ENCODE measurements around the gene ABHD11. TPM values are rescaled to one million over a fixed set of nuclear protein-coding genes. Genes with fewer than 3 reads are reported as not detected.

Gene ABHD11
- total RNA-seq, 1 donor from 2014 or later: 23.8 TPM

DNA sequence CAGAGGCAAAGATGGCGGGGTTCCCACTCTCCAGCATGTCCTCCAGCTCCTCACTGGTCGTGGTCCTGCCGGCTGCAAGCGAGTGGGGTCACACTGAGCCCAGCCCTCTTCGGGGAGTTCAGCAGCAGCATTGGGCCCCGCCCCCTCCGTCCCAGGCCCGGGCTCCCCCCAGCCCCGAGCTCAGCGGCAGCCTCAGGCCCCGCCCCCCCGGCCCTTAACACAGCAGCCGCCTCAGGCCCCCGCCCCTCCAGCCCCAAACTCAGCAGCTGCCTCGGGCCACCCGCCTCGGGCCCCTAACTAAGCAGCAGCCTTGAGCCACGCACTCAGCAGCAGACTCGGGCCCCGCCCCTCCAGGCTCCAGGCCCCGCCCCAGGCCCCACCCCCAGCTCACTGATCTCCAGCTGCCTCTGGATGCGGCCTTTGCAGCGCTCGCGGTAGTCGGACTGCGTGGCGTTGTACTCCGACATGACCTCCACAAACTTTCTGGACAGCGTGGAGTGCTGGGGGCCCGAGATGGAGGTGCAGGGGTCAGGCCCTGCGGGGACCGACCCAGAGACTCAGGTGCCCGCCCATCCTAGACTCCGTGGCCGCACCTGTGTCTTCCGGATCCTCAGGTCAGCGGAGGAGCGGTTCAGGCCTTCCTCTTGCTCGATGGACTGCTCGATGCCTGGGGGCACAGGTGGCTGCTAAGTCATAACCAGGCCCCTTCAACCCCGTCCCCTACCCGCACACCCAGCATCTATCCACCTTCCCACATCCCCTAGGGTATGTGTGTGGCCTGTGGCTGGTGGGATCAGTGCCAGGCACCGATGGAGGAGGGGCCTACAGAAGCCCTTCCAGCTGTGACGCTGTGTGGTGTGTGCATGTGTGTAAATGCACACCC lies 34.6 kb downstream of the ABHD11 start:
- DNase-seq (ENCODE audit: extremely low spot score in 2 of 2): no peak
- peak overlapping the region; percentile 55 for H3K27ac ChIP-seq
- intact Hi-C loops (cut with DNase I): no loop called here
- no peaks in the 10 kb centered on the region for H3K27me3 ChIP-seq
- H3K9me3 ChIP-seq: no peaks in the 10 kb centered on the region
- H3K4me1 ChIP-seq: peaks cover 36% of the 10 kb centered on the region
- TF ChIP-seq POLR2AphosphoS5 (IDR thresholded peaks at IDR 0.05; ENCODE audit: insufficient read depth in 1 of 2, low read depth in 1 of 2) (peak in 1 of 2 donors; percentile 34), POLR2A (IDR thresholded peaks at IDR 0.05) (no peak)
- TF ChIP-seq, protein P1, sequence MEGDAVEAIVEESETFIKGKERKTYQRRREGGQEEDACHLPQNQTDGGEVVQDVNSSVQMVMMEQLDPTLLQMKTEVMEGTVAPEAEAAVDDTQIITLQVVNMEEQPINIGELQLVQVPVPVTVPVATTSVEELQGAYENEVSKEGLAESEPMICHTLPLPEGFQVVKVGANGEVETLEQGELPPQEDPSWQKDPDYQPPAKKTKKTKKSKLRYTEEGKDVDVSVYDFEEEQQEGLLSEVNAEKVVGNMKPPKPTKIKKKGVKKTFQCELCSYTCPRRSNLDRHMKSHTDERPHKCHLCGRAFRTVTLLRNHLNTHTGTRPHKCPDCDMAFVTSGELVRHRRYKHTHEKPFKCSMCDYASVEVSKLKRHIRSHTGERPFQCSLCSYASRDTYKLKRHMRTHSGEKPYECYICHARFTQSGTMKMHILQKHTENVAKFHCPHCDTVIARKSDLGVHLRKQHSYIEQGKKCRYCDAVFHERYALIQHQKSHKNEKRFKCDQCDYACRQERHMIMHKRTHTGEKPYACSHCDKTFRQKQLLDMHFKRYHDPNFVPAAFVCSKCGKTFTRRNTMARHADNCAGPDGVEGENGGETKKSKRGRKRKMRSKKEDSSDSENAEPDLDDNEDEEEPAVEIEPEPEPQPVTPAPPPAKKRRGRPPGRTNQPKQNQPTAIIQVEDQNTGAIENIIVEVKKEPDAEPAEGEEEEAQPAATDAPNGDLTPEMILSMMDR (IDR thresholded peaks at IDR 0.05): no peak
- H3K4me3 ChIP-seq: peak overlapping the region in 1 of 2 donors; percentile 15
- peaks cover 0 to 3% of the 10 kb centered on the region in 2 donors for H3K36me3 ChIP-seq

DNA sequence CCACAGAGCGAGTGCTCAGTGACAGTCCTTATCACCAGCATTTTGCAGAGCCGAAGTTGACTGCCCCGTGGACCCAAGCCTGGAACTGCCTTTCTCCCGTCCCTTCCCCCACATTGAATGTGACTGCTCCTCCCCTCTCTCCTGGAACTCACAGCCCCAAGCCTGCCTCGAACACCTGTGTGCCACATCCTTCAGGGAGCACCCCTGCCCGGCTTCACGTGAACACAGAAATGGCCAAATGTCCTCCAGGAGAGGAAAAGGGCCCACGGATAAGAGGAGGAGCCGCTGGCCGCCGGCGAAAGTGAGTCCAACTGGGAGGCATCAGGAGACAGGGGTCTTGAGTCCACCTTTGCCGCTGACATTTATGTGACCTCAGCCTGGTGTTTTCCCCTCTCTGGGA lies 35.4 kb downstream of the ABHD11 start:
- H3K4me3 ChIP-seq: no peak overlapping the region
- TF ChIP-seq, protein P1 (IDR thresholded peaks at IDR 0.05): no peak
- TF ChIP-seq POLR2AphosphoS5 (IDR thresholded peaks at IDR 0.05; ENCODE audit: insufficient read depth in 1 of 2, low read depth in 1 of 2): no peak
- no peak for TF ChIP-seq POLR2A (IDR thresholded peaks at IDR 0.05)
- no peaks in the 10 kb centered on the region for H3K9me3 ChIP-seq
- H3K36me3 ChIP-seq: peaks cover 0 to 10% of the 10 kb centered on the region in 2 donors
- intact Hi-C loops (cut with DNase I): no loop called here
- peak overlapping the region; percentile 55 for H3K27ac ChIP-seq
- no peaks in the 10 kb centered on the region for H3K27me3 ChIP-seq
- DNase-seq (ENCODE audit: extremely low spot score in 2 of 2): no peak
- peaks cover 36% of the 10 kb centered on the region for H3K4me1 ChIP-seq

DNA sequence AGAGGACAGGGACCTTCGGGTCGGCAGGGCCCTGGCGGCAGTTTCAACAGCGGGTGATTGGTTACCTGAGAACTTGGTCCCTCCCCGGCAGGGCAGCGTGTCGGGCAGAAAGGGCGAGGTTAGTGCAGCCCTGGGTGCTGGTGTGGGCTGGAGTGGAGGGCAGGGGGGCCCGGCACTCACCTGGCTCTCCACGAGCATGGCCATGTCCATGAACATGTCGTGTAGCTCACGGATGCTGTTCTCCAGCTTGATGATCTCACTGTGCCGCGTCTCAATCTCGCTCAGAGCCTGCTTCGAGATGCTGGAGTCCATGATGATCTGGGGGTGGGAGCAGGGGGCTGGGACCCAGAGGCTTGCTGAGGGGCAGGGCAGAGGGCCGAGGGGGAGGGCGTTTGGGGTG lies 35.9 kb downstream of the ABHD11 start:
- no peak overlapping the region for H3K27ac ChIP-seq
- peaks cover 0 to 15% of the 10 kb centered on the region in 2 donors for H3K36me3 ChIP-seq
- H3K9me3 ChIP-seq: no peaks in the 10 kb centered on the region
- H3K4me3 ChIP-seq: no peak overlapping the region
- intact Hi-C loops (cut with DNase I): no loop called here
- H3K4me1 ChIP-seq: peaks cover 36% of the 10 kb centered on the region
- no peak for DNase-seq (ENCODE audit: extremely low spot score in 2 of 2)
- no peaks in the 10 kb centered on the region for H3K27me3 ChIP-seq
- TF ChIP-seq POLR2A (IDR thresholded peaks at IDR 0.05) (no peak), POLR2AphosphoS5 (IDR thresholded peaks at IDR 0.05; ENCODE audit: insufficient read depth in 1 of 2, low read depth in 1 of 2) (no peak)
- TF ChIP-seq, protein P1 (IDR thresholded peaks at IDR 0.05): no peak

DNA sequence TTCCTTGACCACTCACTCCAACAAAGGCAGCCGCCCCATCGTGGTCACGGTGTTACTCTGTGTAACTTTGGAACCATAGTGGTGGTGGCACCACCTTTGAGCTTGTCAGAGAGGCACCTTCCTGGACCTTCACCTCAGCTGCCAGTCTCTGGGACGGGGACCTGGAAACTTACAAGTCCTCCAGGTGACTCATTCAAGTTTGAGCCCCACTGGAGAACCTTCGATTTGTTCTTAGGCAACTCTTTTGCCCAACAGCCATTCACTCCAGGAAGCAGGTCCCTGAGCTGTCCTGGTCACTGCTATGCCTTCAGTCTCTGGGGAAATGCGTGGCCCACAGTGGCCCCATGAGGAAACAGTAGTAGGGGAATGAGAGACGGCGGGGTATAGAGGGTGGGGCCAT lies 36.4 kb downstream of the ABHD11 start:
- Histone ChIP-seq H3K27me3 (no peaks in the 10 kb centered on the region), H3K36me3 (peaks cover 0 to 15% of the 10 kb centered on the region in 2 donors), H3K4me1 (peaks cover 36% of the 10 kb centered on the region), H3K27ac (no peak overlapping the region), H3K9me3 (no peaks in the 10 kb centered on the region), H3K4me3 (no peak overlapping the region)
- no peak for DNase-seq (ENCODE audit: extremely low spot score in 2 of 2)
- TF ChIP-seq, protein P1 (IDR thresholded peaks at IDR 0.05): no peak
- TF ChIP-seq POLR2A (IDR thresholded peaks at IDR 0.05) (no peak), POLR2AphosphoS5 (IDR thresholded peaks at IDR 0.05; ENCODE audit: insufficient read depth in 1 of 2, low read depth in 1 of 2) (no peak)
- intact Hi-C loops (cut with DNase I): no loop called here

Data from vagina (tissue), 2 donors.